ENCODE results near the gene CARM1.

The CARM1 gene

GRCh38 chr19:10907925-10908324 lies 36.6 kb downstream of the CARM1 start:
- DNase-seq (ENCODE audit: low read depth, low spot score), result no peak

DNA sequence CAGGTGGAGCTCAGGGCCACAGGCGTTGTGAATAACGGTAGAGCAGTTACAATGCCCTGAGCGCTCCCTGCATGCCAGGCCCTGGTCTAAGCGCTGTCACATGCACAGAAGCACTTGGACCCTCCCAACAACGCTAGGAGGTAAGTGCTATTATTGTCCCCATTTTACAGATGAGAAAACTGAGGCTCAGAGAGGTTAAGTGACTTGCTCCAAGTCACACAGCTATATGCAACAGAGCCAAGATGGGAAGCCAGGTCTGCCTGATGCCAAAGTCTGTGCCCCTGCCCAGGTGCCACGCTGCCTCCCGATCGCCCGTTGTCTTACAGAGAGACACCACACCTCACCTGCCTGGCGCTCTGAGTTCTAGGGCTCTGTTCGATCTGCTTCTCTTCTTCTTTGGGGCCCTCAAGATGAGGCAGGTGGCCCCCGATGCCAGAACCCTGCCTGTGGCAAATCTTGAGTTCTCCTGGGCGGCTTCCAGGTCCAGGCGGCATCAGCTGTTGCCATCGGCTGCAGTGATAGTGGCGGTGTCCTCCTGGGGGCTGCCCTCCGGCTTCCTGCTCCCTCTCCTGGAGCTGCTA lies 37.1 kb downstream of the CARM1 start:
- no peak for DNase-seq (ENCODE audit: low read depth, low spot score)

DNA sequence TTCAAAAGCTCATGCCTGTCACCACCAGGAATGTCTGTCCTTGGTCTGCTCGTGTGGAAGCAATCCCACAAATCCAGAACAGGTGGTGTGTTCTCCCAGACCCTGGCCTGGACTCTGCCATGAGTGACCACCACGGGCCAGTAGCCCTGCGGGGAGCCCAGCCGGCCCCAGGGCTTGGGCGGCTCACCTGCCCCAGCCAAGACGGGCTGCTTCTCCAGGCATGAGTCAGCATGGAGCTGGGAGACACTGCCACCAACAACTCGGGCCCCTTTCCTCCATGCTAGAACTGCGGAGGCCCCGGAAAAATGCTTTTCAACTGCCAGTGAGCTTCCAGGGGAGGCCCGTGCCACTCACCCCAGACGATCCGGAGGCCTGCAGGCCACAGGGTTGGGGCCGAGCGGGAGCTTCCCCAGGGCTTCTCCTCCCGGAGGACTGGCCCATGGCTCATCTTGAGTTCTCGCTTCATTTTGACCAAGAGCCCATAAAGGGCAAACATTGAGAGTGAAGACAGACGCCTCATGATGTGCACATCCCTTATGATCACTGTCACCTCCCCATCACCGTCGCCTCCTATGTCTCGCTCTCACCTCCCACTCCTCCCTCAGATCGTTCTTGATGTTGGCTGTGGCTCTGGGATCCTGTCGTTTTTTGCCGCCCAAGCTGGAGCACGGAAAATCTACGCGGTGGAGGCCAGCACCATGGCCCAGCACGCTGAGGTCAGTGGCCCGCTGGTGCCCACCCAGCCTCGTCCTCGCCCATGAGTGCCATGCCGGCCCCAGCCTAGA lies 40.4 kb downstream of the CARM1 start:
- DNase-seq (ENCODE audit: low read depth, low spot score), result no peak

- no peak for DNase-seq (ENCODE audit: low read depth, low spot score)
Observed at GRCh38 chr19:10912619-10913018, 41.3 kb downstream of the CARM1 start.

GRCh38 chr19:10913716-10914340 lies 42.5 kb downstream of the CARM1 start:
- DNase-seq (ENCODE audit: low read depth, low spot score), result no peak

DNA sequence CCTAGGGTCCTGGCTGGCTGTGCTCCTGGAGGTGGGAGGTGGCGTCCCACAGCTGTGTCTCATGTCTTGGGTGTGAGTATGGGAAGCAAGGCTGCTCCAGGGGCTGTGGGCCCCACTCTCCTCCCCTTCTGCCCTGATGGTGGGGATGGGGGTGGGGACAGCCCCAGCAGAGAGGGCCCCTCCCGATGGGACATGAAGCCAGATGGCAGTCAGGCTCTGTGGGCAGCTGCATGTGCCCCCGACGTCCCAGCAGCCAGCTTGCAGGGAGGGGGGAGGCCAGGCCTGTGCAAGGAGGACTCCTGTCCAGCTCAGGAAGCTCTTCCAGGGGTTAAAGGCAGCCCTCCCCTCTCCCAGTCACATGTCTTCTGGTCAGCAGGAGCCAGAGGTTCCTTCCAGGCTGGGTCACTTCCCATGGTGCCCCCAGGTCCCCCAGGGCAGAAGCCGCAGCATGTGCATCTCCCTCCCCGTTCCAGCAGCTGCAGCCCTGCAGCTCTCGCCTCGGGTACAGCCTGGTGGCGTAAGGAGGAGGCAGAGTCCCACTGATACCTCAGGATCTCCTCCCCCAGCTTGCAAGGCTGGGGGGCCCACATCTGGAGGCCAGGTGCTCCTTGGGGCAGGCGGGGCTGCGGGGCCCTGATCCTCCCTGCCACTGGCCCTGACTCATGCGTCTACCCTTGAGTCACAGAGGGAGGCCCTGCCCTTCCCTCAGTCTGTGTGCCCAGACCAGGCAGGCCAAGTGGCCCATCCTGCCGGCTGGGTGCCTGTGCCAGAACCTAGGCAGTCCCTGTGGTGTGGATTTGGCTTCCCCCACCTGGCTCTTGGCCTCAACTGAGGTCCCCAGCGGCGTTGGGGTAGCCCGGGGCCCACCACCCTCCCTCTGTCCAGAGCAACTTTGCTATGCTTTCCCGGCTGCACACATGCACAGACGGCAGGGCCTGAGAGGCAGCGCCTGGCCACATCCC lies 44.1 kb downstream of the CARM1 start:
- DNase-seq (ENCODE audit: low read depth, low spot score), result peak; percentile 56

- no peak for DNase-seq (ENCODE audit: low read depth, low spot score)
Observed at GRCh38 chr19:10916602-10917001, 45.2 kb downstream of the CARM1 start.

GRCh38 chr19:10918359-10918758 lies 47.0 kb downstream of the CARM1 start:
- no peak for DNase-seq (ENCODE audit: low read depth, low spot score)

GRCh38 chr19:10919352-10920287 lies 48.3 kb downstream of the CARM1 start:
- no peak for DNase-seq (ENCODE audit: low read depth, low spot score)

DNA sequence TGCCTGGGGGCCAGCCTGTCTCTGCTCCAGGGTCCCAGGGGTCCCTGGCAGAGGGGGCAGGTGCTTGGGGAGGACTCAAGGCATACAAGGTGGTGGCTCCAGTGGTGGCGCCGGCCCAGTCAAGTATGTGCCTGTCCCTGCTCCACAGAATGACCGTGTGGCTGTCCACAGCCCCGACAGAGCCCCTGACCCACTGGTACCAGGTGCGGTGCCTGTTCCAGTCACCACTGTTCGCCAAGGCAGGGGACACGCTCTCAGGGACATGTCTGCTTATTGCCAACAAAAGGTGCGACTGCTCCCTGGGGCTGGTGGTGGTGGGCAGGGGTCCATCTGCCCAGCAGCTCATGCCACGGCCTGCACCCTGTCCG lies 48.9 kb downstream of the CARM1 start:
- no peak for DNase-seq (ENCODE audit: low read depth, low spot score)

GRCh38 chr19:10920781-10921180 lies 49.4 kb downstream of the CARM1 start:
- DNase-seq (ENCODE audit: low read depth, low spot score), result no peak

DNA sequence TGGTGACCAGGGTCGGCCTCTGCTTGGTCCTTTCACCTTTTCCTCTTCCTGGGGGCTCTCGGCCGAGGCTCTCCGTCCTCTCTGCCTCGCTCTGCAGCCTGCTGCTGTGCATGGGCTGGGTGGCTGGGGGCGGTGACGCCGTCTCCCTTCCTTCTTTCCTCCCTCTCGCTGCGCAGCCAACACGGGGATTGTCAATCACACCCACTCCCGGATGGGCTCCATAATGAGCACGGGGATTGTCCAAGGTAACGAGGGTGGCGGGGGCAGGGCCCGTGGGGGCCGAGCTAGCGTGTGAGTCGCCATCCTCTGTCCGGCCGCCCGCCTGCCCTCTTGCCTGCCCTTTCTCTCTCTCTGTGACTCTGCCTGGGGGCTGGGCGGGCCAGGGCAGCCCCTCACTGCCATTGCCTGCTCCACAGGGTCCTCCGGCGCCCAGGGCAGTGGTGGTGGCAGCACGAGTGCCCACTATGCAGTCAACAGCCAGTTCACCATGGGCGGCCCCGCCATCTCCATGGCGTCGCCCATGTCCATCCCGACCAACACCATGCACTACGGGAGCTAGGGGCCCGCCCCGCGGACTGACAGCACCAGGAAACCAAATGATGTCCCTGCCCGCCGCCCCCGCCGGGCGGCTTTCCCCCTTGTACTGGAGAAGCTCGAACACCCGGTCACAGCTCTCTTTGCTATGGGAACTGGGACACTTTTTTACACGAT lies 50.0 kb downstream of the CARM1 start:
- no peak for DNase-seq (ENCODE audit: low read depth, low spot score)

- DNase-seq (ENCODE audit: low read depth, low spot score), result no peak
Observed at GRCh38 chr19:10921910-10922637, 50.7 kb downstream of the CARM1 start.

GRCh38 chr19:10922638-10923014 lies 51.3 kb downstream of the CARM1 start:
- no peak for DNase-seq (ENCODE audit: low read depth, low spot score)

DNA sequence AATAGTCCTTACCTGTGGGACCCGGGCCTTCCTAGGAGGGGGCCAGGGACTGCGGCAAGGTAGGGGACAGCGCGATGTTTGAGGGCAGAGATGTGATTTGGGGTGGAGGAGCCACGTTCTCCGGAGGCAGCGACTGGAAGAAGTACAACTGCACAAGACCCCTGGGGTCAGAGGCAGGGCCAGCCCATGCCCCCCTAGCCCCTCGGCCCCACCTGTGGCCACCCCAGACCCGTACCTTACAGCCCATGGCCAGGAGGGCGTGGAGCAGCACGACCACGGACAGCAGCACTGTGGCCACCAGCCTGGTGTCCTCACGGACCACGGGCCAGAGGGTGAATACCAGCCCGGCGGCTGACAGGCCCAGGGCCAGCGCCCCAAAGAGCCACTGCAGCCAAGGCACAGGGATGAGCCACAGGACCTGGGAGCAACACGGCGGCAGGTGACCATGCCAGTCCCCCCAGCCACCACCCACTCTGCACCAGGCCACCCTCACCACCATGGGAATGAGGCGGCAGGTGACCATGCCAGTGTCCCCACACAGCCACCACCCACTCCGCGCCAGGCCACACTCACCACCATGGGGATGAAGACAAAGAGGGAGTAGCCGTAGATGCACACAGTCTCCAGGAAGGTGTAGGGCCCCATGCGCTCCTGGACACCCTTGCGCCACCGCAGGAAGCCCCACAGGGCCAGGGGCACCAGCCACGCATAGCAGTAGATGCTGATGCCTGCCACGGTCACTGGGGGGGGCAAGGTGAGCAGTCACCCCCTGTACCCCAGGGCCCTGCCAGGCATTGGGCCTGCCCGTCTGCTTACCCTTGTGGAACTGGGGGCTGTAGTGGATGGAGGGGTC lies 52.1 kb downstream of the CARM1 start:
- DNase-seq (ENCODE audit: low read depth, low spot score), result no peak

DNA sequence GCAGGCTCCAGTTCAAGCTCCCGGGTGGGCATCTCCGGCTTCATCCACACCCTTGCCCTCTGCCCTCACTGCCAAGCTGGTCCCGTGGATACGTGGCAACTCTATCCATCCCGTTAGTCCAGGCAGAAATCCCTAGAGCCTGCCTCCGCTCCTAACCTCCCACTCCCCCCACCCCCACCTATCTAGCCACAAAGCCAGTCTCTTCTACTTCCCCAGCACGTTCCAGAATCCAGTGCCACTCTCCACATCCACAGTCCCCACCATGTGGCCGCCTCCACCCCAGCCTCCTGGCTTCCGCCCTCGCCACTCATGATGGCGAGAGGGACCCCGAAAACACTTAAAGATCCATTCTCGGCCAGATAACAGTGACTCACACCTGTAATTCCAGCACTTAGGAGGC lies 53.2 kb downstream of the CARM1 start:
- no peak for DNase-seq (ENCODE audit: low read depth, low spot score)

- DNase-seq (ENCODE audit: low read depth, low spot score), result no peak
Observed at GRCh38 chr19:10927730-10928562, 56.6 kb downstream of the CARM1 start.

All from astrocyte of the hippocampus (primary cell).